ENCODE data around the gene SYCP2L.
A peak's percentile ranks its signal among the peaks of the same experiment; 100 is the strongest.

DNA sequence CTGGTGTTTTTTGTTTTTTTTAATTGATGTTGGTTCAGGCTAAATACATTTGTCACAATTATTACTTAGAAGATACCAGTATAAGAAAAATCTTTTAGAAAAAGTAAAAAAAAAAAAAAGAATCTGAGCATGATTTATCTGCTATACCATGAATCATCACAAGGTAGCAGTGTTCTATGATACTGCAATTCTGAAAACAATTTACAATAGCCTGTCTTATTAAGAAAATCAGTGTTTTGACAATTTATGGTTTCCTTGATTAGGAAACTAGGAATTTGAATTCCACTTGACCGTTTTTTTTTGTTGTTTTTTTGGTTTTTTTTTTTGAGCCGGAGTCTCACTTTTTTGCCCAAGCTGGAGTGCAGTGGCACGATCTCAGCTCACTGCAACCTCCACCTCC is 39.2 kb upstream of the SYCP2L start:
- no peak for TF ChIP-seq ZNF146 (CRISPR knock-in tag; IDR thresholded peaks at IDR 0.05; ENCODE audit: unreplicated experiment)
- no peak for TF ChIP-seq MCM7 (IDR thresholded peaks at IDR 0.05)
- no peak for TF ChIP-seq RCOR1 (IDR thresholded peaks at IDR 0.05; ENCODE audit: borderline replicate concordance in 1 of 2, low read depth in 2 of 2, low read length in 2 of 2)
- TF ChIP-seq GATA2 (CRISPR knock-in tag; IDR thresholded peaks at IDR 0.05) = no peak
- TF ChIP-seq, protein P1, sequence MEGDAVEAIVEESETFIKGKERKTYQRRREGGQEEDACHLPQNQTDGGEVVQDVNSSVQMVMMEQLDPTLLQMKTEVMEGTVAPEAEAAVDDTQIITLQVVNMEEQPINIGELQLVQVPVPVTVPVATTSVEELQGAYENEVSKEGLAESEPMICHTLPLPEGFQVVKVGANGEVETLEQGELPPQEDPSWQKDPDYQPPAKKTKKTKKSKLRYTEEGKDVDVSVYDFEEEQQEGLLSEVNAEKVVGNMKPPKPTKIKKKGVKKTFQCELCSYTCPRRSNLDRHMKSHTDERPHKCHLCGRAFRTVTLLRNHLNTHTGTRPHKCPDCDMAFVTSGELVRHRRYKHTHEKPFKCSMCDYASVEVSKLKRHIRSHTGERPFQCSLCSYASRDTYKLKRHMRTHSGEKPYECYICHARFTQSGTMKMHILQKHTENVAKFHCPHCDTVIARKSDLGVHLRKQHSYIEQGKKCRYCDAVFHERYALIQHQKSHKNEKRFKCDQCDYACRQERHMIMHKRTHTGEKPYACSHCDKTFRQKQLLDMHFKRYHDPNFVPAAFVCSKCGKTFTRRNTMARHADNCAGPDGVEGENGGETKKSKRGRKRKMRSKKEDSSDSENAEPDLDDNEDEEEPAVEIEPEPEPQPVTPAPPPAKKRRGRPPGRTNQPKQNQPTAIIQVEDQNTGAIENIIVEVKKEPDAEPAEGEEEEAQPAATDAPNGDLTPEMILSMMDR (IDR thresholded peaks at IDR 0.05 in 2 of 3, conservative IDR thresholded peaks at IDR 0.05 in 1 of 3; ENCODE audit: insufficient read depth in 2 of 3, low read depth in 1 of 3, low read length in 3 of 3) = peak in 2 of 3 experiments; percentile 33 to 64; a peak in 3 of 6 replicates
